Neuronal stem cell (in vitro differentiated cells): ENCODE results near the gene GAA.

Source experiments
- DNase-seq: peaks from one replicate; pipeline ENCODE4 v3.0.0-alpha.2; 2013; ENCODE audit warnings: low spot score
- H2AFZ ChIP-seq: one replicate; pipeline ENCODE4 v1.6.1; 2013; ENCODE audit warnings: mild to moderate bottlenecking, low read length, inconsistent platforms
- H2AK5ac ChIP-seq: 2 replicates; pipeline ENCODE4 v1.6.1; 2013; ENCODE audit warnings: low read depth, mild to moderate bottlenecking, inconsistent platforms, low read length, moderate library complexity, mixed read lengths
- H2BK120ac ChIP-seq: 2 replicates; pipeline ENCODE4 v1.6.1; 2013; ENCODE audit warnings: low read depth, mild to moderate bottlenecking, inconsistent platforms, low read length, moderate library complexity, mixed read lengths
- H2BK12ac ChIP-seq: one replicate; pipeline ENCODE4 v1.6.1; 2013; ENCODE audit warnings: low read length, inconsistent platforms
- H2BK15ac ChIP-seq: 2 replicates; pipeline ENCODE4 v1.6.1; 2013; ENCODE audit warnings: mild to moderate bottlenecking, low read length, inconsistent platforms, mixed read lengths
- H2BK5ac ChIP-seq: one replicate; pipeline ENCODE4 v1.6.1; 2013; ENCODE audit warnings: inconsistent platforms, mild to moderate bottlenecking, low read length, moderate library complexity
- H3K14ac ChIP-seq: one replicate; pipeline ENCODE4 v1.6.1; 2013; ENCODE audit warnings: low read length, inconsistent platforms
- H3K18ac ChIP-seq: 2 replicates; pipeline ENCODE4 v1.6.1; 2013; ENCODE audit warnings: low read length, inconsistent platforms
- H3K23ac ChIP-seq: 2 replicates; pipeline ENCODE4 v1.6.1; 2013; ENCODE audit warnings: low read depth, mild to moderate bottlenecking, mixed read lengths, low read length, inconsistent platforms; ENCODE audit not compliant: poor library complexity
- H3K27ac ChIP-seq: replicated peaks from 3 replicates; pipeline ENCODE4 v1.5.1; 2013; ENCODE audit warnings: low read length, inconsistent platforms
- H3K27me3 ChIP-seq, 3 experiments: 2 replicates each; pipeline ENCODE4 v1.6.1; 2013; ENCODE audit warnings: low read length in 3 of 3, mild to moderate bottlenecking in 2 of 3, inconsistent platforms in 1 of 3, low read depth in 1 of 3, mixed read lengths in 1 of 3, moderate library complexity in 1 of 3; ENCODE audit not compliant: control insufficient read depth in 3 of 3, insufficient read depth in 3 of 3
- H3K36me3 ChIP-seq, 2 donors: replicated peaks in 1 of 2; 2 replicates each; pipeline ENCODE4 v1.6.1; 2013; ENCODE audit warnings: low read length in 2 of 2; ENCODE audit not compliant: control insufficient read depth in 2 of 2, insufficient read depth in 2 of 2
- H3K4ac ChIP-seq: 2 replicates; pipeline ENCODE4 v1.6.1; 2013; ENCODE audit warnings: inconsistent platforms, mild to moderate bottlenecking, low read length, moderate library complexity
- H3K4me1 ChIP-seq, 2 donors: 1 replicate in 1 of 2; 2 replicates in 1 of 2; pipeline ENCODE4 v1.6.1; 2013; ENCODE audit warnings: low read length in 2 of 2, low read depth in 1 of 2; ENCODE audit not compliant: control insufficient read depth in 2 of 2, insufficient read depth in 1 of 2
- H3K4me2 ChIP-seq: one replicate; pipeline ENCODE4 v1.6.1; 2013; ENCODE audit warnings: mild to moderate bottlenecking, low read length, inconsistent platforms; ENCODE audit not compliant: insufficient read depth, poor library complexity, severe bottlenecking
- H3K4me3 ChIP-seq, 2 donors: 2 replicates each; pipeline ENCODE4 v1.5.1; 2013; ENCODE audit warnings: low read length in 2 of 2, mild to moderate bottlenecking in 2 of 2, inconsistent platforms in 1 of 2, moderate library complexity in 1 of 2
- H3K79me1 ChIP-seq: one replicate; pipeline ENCODE4 v1.6.1; 2013; ENCODE audit warnings: low read depth, mild to moderate bottlenecking, inconsistent platforms, low read length, moderate library complexity
- H3K9ac ChIP-seq: one replicate; pipeline ENCODE4 v1.6.1; 2013; ENCODE audit warnings: mild to moderate bottlenecking, low read depth, low read length, inconsistent platforms; ENCODE audit not compliant: poor library complexity
- H3K9me3 ChIP-seq, 2 donors: replicated peaks in 1 of 2; 2 replicates each; pipeline versions ENCODE3 to v1.6.1; 2013; ENCODE audit warnings: low read length in 2 of 2, mild to moderate bottlenecking in 2 of 2, inconsistent platforms in 1 of 2, low read depth in 1 of 2, mixed read lengths in 1 of 2, moderate library complexity in 1 of 2; ENCODE audit not compliant: control insufficient read depth in 2 of 2, insufficient read depth in 1 of 2
- H4K8ac ChIP-seq: one replicate; pipeline ENCODE4 v1.6.1; 2013; ENCODE audit warnings: low read depth, mild to moderate bottlenecking, inconsistent platforms, low read length, moderate library complexity
- H4K91ac ChIP-seq: one replicate; pipeline ENCODE4 v1.6.1; 2013; ENCODE audit warnings: low read length, low read depth, mild to moderate bottlenecking, inconsistent platforms; ENCODE audit not compliant: poor library complexity
- WGBS, 2 donors: extraction: QIAGEN DNeasy Blood & Tissue Kit; methylation state at CpG; one replicate each; pipeline ENCODE4 v1.1.7; 2013; ENCODE audit warnings: missing lambda C conversion rate in 2 of 2, mixed read lengths in 1 of 2; ENCODE audit not compliant: insufficient read length in 2 of 2, insufficient replicate concordance in 1 of 2; ENCODE audit errors: extremely low coverage in 2 of 2; 5-methylcytosine and 5-hydroxymethylcytosine counted together

GAA gene

GRCh38 chr17:80058311-80058955, 42.9 kb upstream of the GAA start:
- H3K9me3 ChIP-seq: no peaks in the 10 kb centered on the region
- H3K18ac ChIP-seq: no peak overlapping the region
- no peak overlapping the region for H3K4me3 ChIP-seq
- no peaks in the 10 kb centered on the region for H3K79me1 ChIP-seq
- peak overlapping the region; percentile 22 for H3K23ac ChIP-seq
- no peak overlapping the region for H2BK120ac ChIP-seq
- H2BK12ac ChIP-seq: peak overlapping the region; percentile 43
- WGBS, 2 donors: no CpG with 5 or more reads among the region's 28 CpGs
- no peak overlapping the region for H2AFZ ChIP-seq
- H3K27ac ChIP-seq: no peak overlapping the region
- no peak overlapping the region for H4K8ac ChIP-seq
- no peak overlapping the region for H2AK5ac ChIP-seq
- no peak overlapping the region for H4K91ac ChIP-seq
- H2BK15ac ChIP-seq: no peak overlapping the region
- no peak overlapping the region for H3K9ac ChIP-seq
- H3K27me3 ChIP-seq: no peaks in the 10 kb centered on the region
- H3K4me1 ChIP-seq: no peaks in the 10 kb centered on the region
- peaks cover 8 to 58% of the 10 kb centered on the region in 2 donors for H3K36me3 ChIP-seq
- no peak overlapping the region for H3K14ac ChIP-seq
- H3K4ac ChIP-seq: no peak overlapping the region
- H2BK5ac ChIP-seq: no peak overlapping the region
- H3K4me2 ChIP-seq: no peak overlapping the region
- DNase-seq: no peak

GRCh38 chr17:80060644-80061043, 40.7 kb upstream of the GAA start:
- no peak overlapping the region for H3K27ac ChIP-seq
- H3K4me1 ChIP-seq: peaks cover 2 to 6% of the 10 kb centered on the region in 2 donors
- no peak overlapping the region for H4K91ac ChIP-seq
- H3K4ac ChIP-seq: no peak overlapping the region
- H4K8ac ChIP-seq: no peak overlapping the region
- H3K4me3 ChIP-seq: no peak overlapping the region
- H2BK120ac ChIP-seq: no peak overlapping the region
- H3K9me3 ChIP-seq: no peaks in the 10 kb centered on the region
- H3K4me2 ChIP-seq: no peak overlapping the region
- H2BK15ac ChIP-seq: no peak overlapping the region
- no peaks in the 10 kb centered on the region for H3K79me1 ChIP-seq
- no peak overlapping the region for H2AK5ac ChIP-seq
- H3K36me3 ChIP-seq: peaks cover 8 to 58% of the 10 kb centered on the region in 2 donors
- no peak overlapping the region for H2BK12ac ChIP-seq
- no peak overlapping the region for H3K9ac ChIP-seq
- H3K14ac ChIP-seq: no peak overlapping the region
- no peak overlapping the region for H2AFZ ChIP-seq
- no CpG with 5 or more reads among the region's 4 CpGs for WGBS, 2 donors
- no peak for DNase-seq
- H3K18ac ChIP-seq: no peak overlapping the region
- no peaks in the 10 kb centered on the region for H3K27me3 ChIP-seq
- H3K23ac ChIP-seq: no peak overlapping the region
- no peak overlapping the region for H2BK5ac ChIP-seq

- Histone ChIP-seq H2AK5ac (no peak overlapping the region), H3K27ac (no peak overlapping the region), H2BK15ac (no peak overlapping the region), H3K9ac (no peak overlapping the region), H3K9me3 (no peaks in the 10 kb centered on the region), H3K4me3 (no peak overlapping the region), H2BK12ac (no peak overlapping the region), H4K8ac (no peak overlapping the region), H3K4me2 (no peak overlapping the region), H3K4me1 (peaks cover 2 to 6% of the 10 kb centered on the region in 2 donors), H3K27me3 (no peaks in the 10 kb centered on the region), H2BK120ac (no peak overlapping the region), H3K18ac (no peak overlapping the region), H3K14ac (no peak overlapping the region), H4K91ac (no peak overlapping the region), H2AFZ (no peak overlapping the region), H2BK5ac (no peak overlapping the region), H3K23ac (no peak overlapping the region), H3K36me3 (peaks cover 8 to 54% of the 10 kb centered on the region in 2 donors), H3K79me1 (no peaks in the 10 kb centered on the region), H3K4ac (no peak overlapping the region)
- WGBS, 2 donors: no CpG with 5 or more reads among the region's 12 CpGs
- no peak for DNase-seq
Observed at GRCh38 chr17:80061421-80061820, 40.0 kb upstream of the GAA start.

GRCh38 chr17:80063830-80064585, 37.4 kb upstream of the GAA start:
- H2AK5ac ChIP-seq: peak overlapping the region; percentile 6
- no peak overlapping the region for H3K9ac ChIP-seq
- H3K18ac ChIP-seq: peak overlapping the region; percentile 36
- H2BK5ac ChIP-seq: no peak overlapping the region
- no peak overlapping the region for H4K8ac ChIP-seq
- no peak overlapping the region for H2AFZ ChIP-seq
- H2BK12ac ChIP-seq: no peak overlapping the region
- WGBS, 2 donors: no CpG with 5 or more reads among the region's 27 CpGs
- H3K4me3 ChIP-seq: no peak overlapping the region
- peaks cover 2 to 6% of the 10 kb centered on the region in 2 donors for H3K4me1 ChIP-seq
- H3K4me2 ChIP-seq: no peak overlapping the region
- no peak overlapping the region for H2BK120ac ChIP-seq
- H3K14ac ChIP-seq: no peak overlapping the region
- no peak overlapping the region for H3K27ac ChIP-seq
- no peaks in the 10 kb centered on the region for H3K79me1 ChIP-seq
- DNase-seq: no peak
- H3K9me3 ChIP-seq: no peaks in the 10 kb centered on the region
- no peaks in the 10 kb centered on the region for H3K27me3 ChIP-seq
- H3K4ac ChIP-seq: no peak overlapping the region
- H2BK15ac ChIP-seq: peak overlapping the region; percentile 88
- H3K36me3 ChIP-seq: peaks cover 9 to 46% of the 10 kb centered on the region in 2 donors
- no peak overlapping the region for H4K91ac ChIP-seq
- H3K23ac ChIP-seq: peak overlapping the region; percentile 89
